Heart right ventricle (tissue), 16 donors: ENCODE data around the gene UBA3. TPM values are rescaled to one million over a fixed set of nuclear protein-coding genes. Genes with fewer than 3 reads are reported as not detected.

Experiments
- ATAC-seq, 8 donors: fragments of 200-7000 bp; cut with Tn5 transposase; one replicate each; pipeline ENCODE4 v1.9.1; 2020; ENCODE audit warnings: mild to moderate bottlenecking in 8 of 8, moderate library complexity in 8 of 8, moderate number of reproducible peaks in 1 of 8
- DNase-seq, 2 donors: peaks; one replicate each; pipeline ENCODE4 v3.0.0-alpha.2; 2020
- H3K27ac ChIP-seq, 10 donors: fragments of 200-600 bp; sonication (generic) in 2 of 10; one replicate each; pipeline versions ENCODE4 v1.5.0 to v1.8.0; 2020 to 2022; ENCODE audit warnings: mild to moderate bottlenecking in 3 of 10
- H3K27me3 ChIP-seq, 7 donors: fragments of 200-600 bp; one replicate each; pipeline ENCODE4 v1.8.0; 2021 to 2022; ENCODE audit warnings: mild to moderate bottlenecking in 2 of 7
- H3K36me3 ChIP-seq, 9 donors: fragments of 200-600 bp; sonication (generic) in 1 of 9; one replicate each; pipeline versions ENCODE4 v1.5.0 to v1.8.0; 2020 to 2022; ENCODE audit warnings: mild to moderate bottlenecking in 2 of 9
- H3K4me1 ChIP-seq, 9 donors: fragments of 200-600 bp; sonication (generic) in 1 of 9; one replicate each; pipeline versions ENCODE4 v1.5.0 to v1.8.0; 2020 to 2022; ENCODE audit warnings: mild to moderate bottlenecking in 4 of 9
- H3K4me3 ChIP-seq, 10 donors: fragments of 200-600 bp; sonication (generic) in 2 of 10; one replicate each; pipeline versions ENCODE4 v1.5.0 to v1.8.0; 2020 to 2022; ENCODE audit warnings: mild to moderate bottlenecking in 7 of 10, moderate library complexity in 2 of 10
- H3K9me3 ChIP-seq, 11 donors: fragments of 200-600 bp in 10 of 11; sonication (generic) in 2 of 11; one replicate each; pipeline versions ENCODE4 v1.5.0 to v1.8.0; 2013 to 2022; ENCODE audit warnings: mild to moderate bottlenecking in 2 of 11, control low read depth in 1 of 11, moderate library complexity in 1 of 11
- CTCF ChIP-seq, 9 donors: fragments of 200-600 bp; sonication (generic) in 2 of 9; IDR thresholded peaks; one replicate each; pipeline versions ENCODE4 v1.5.0 to v1.8.0; 2021 to 2022; ENCODE audit warnings: antibody characterized with exemption in 9 of 9, mild to moderate bottlenecking in 5 of 9, moderate library complexity in 1 of 9
- WGBS, 2 donors: extraction: QIAGEN DNeasy Blood & Tissue Kit; methylation state at CpG; one replicate each; pipeline ENCODE4 v1.1.7; 2013; ENCODE audit warnings: inconsistent platforms in 1 of 2; 5-methylcytosine and 5-hydroxymethylcytosine counted together
- intact Hi-C, 10 donors: fragments of 100-400 bp; cut with DNase I; formaldehyde crosslinking; loops; one replicate each; pipeline versions ENCODE4 v1.11.1 to v1.14.2; 2022
- polyA plus RNA-seq, 2 donors: library from polyadenylated mRNA; stranded (reverse); fragments of 200-250 nt; gene quantifications; one replicate each; pipeline ENCODE4 v1.2.3, GENCODE V29; 2013
- total RNA-seq, 10 donors: library from RNA; stranded (reverse); fragmentation: NEBNext Ultra II Directional in 3 of 10; extraction: Animal tissue kit (Norgen Biotek cat#: 25700) in 3 of 10; gene quantifications; one replicate each; pipeline versions ENCODE4 v1.2.1 to v1.2.4, GENCODE V29; 2021 to 2023
- donor health status: Arrhythmogenic right ventricular cardiomyopathy.
- donor health status: ischemic (EF 13 %, LVEDD 7.1; RV severe dilation, severe dysfunction).
- donor health status: healthy with polysubstance abuse.
- donor health status: DM: no; HTN: yes; CAD: no.
- donor health status: DM: no; HTN: no; CAD: no.
- donor health status: ischemic (EF 25% LVEDD 6.9; RV normal size, moderate dysfunction).
- donor health status: ischemic (EF 25% LVEDD 5.7; RV mildly dilated, moderate dysfunction).
- donor health status: healthy.
- donor health status: DM: yes; HTN: yes; CAD: no.
- donor health status: Ischemic cardiomyopathy.
- donor health status: ischemic (EF 35%, LVEDD 5.7; RV mildly dilated, moderate dysfunction).
- donor health status: nonischemic (EF 11% LVEDD 7.7; RV severe dilation, severe dysfunction).
- donor health status: DM: yes; HTN: yes; CAD: no.
- donor health status: PGD.
- donor health status: ischemic (EF 29% LVEDD 5.4; RV normal size, mild dysfunction).
- donor health status: nonischemic (EF 23%, LVEDD 6.1; RV moderate dilation, normal function).

Gene UBA3
- total and polyA plus RNA-seq, 12 donors: 36.7 to 119 (median 86.5) TPM

- WGBS, 2 donors: 98% methylated on average over 4 of the region's 4 CpGs
- Histone ChIP-seq H3K36me3 (peaks cover 0 to 40% (median 4%) of the 10 kb centered on the region in 9 donors), H3K27ac (no peak overlapping the region), H3K4me1 (peaks cover 0 to 30% (median 20%) of the 10 kb centered on the region in 9 donors), H3K27me3 (no peaks in the 10 kb centered on the region), H3K4me3 (no peak overlapping the region), H3K9me3 (no peaks in the 10 kb centered on the region)
- ATAC-seq (no peak), DNase-seq (no peak)
- intact Hi-C loops: no loop called here
- TF ChIP-seq CTCF (IDR thresholded peaks at IDR 0.05): no peak
These were observed 64.1 kb downstream of the UBA3 start for GRCh38 chr3:69016102-69016501.

DNA sequence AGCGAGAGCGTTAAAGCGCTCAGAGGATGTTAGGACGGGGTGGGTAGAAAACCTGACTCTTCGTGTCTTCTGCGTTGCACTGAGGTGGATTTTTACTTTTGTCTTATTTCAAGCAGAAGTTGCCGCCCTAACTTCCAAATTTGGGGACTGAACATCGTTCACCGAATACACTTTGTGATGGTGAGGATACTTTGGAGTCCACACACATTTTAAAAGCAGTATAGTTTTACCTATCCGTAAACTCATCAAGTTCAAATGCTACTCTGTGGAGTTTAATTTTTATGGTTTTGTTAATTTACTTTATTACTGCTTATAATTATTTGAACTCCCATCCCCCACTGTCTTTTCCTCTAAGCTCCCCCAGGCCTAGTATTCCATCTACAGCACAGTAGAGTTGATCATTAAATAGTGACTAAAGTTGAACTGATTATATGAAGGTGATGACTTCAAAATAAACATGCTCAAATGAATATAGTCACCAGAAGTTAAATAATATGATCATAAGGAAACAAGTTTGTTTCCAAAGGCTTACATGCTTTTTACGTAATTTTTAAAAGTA lies 66.1 kb downstream of the UBA3 start:
- H3K9me3 ChIP-seq: no peaks in the 10 kb centered on the region
- DNase-seq (no peak), ATAC-seq (no peak)
- peak overlapping the region; percentile 65 to 96 (median 83) for H3K4me3 ChIP-seq
- H3K36me3 ChIP-seq: peaks cover 0 to 45% (median 4%) of the 10 kb centered on the region in 9 donors
- no peaks in the 10 kb centered on the region for H3K27me3 ChIP-seq
- intact Hi-C loops: loop anchor here in 2 of 10 donors (5.0 kb wide), 1 partner anchor 38 kb away; the partner anchor contains the start of gene TMF1 (in 2 of the 2)
- H3K4me1 ChIP-seq: peaks cover 0 to 50% (median 38%) of the 10 kb centered on the region in 9 donors
- TF ChIP-seq CTCF (IDR thresholded peaks at IDR 0.05): no peak
- H3K27ac ChIP-seq: peak overlapping the region; percentile 92 to 100 (median 99)
- 16 to 18% methylated on average over 11 of the region's 11 CpGs for WGBS, 2 donors

DNA sequence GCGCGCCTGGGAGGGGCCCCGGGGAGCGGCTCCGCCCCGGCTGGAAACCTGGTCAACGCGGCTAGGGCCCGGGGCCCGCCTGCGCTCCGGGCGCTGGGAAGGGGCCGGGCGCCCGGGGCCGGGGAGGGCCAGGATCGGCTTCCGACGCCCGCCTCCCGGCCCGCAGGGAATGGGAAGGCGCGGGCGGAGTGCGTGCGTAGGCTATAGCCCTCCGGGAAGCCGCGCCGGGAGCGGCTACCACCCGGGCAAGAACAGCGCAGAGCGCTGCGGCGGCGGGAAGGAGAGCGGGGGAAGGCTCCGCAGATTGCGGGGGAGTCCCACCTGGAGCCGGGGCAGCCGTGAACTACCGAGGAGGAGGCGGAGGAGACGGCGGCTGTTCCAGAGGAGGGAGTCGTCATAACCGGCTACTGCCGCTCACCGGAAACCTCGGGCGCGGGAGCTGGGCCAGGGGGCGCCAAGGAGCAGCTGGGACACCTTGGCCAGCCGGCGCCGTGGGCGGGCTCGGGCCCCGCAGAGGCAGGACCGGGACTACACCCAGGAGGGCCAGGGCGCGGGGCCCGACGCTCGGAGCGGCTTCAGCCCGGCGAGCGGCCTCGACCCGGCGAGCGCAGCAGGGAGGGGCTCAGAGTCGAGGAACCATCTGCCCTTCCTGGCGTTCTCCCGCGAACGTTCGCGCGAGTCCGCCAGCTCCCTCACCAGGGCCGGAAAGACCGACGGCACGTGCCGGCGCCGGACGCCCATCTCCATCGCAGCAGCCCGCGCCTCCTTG lies 66.7 kb downstream of the UBA3 start, which contains the start of gene EOGT:
Gene EOGT, minus strand, starts transcription at position 432 of the 769 bp plus-strand sequence. CDS start 3,838 bp downstream, outside the sequence.
- peak in 8 of 9 donors; percentile 47 to 86 (median 72) for TF ChIP-seq CTCF (IDR thresholded peaks at IDR 0.05)

DNA sequence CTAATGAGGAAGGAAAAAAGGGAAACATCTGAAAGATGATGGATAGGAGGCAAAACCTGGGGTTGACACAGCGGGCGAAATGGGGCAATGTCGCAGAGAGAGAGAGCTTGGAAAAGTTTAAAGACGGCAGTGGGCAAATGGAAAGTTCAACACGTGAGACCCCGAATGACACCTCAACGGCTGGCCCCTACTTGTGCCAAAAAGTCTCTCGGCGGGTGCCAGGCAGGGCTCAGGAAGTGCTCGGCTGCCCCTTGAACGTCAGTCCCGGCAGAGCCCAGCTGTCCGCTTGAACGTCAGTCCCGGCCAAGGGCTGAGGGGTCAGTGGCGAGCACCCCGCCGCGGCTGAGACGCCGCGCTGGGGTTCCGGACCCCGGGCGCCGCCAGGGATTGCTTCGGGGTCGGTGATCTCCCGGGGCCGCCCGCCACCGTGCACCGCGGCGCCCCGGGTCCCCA lies 67.3 kb downstream of the UBA3 start:
- peak in 1 of 9 donors; percentile 8 for TF ChIP-seq CTCF (IDR thresholded peaks at IDR 0.05)
- H3K27me3 ChIP-seq: no peaks in the 10 kb centered on the region
- intact Hi-C loops: loop anchor here in 2 of 10 donors (5.0 kb wide), 1 partner anchor 39 kb away; the partner anchor contains the start of gene TMF1 (in 2 of the 2)
- DNase-seq (peak; percentile 62 to 63), ATAC-seq (peak in 7 of 8 donors; percentile 43 to 67 (median 56))
- WGBS, 2 donors: 3 to 6% methylated on average over 23 to 36 of the region's 36 CpGs
- H3K4me1 ChIP-seq: peaks cover 0 to 56% (median 44%) of the 10 kb centered on the region in 9 donors
- H3K4me3 ChIP-seq: peak overlapping the region; percentile 65 to 96 (median 83)
- H3K27ac ChIP-seq: peak overlapping the region; percentile 92 to 100 (median 99)
- no peaks in the 10 kb centered on the region for H3K9me3 ChIP-seq
- peaks cover 0 to 45% (median 10%) of the 10 kb centered on the region in 9 donors for H3K36me3 ChIP-seq

More for the DNA sequence above, 66.7 kb downstream of the UBA3 start, which contains the start of gene EOGT:
- peaks cover 0 to 56% (median 44%) of the 10 kb centered on the region in 9 donors for H3K4me1 ChIP-seq
- intact Hi-C loops: loop anchor here in 2 of 10 donors (5.0 kb wide), 1 partner anchor 39 kb away; the partner anchor contains the start of gene TMF1 (in 2 of the 2)
- H3K9me3 ChIP-seq: no peaks in the 10 kb centered on the region
- 0 to 1% methylated on average over 78 to 96 of the region's 96 CpGs for WGBS, 2 donors
- peak within 1 kb of the TSS; percentile 92 to 100 (median 99) for H3K27ac ChIP-seq
- H3K4me3 ChIP-seq: peak within 1 kb of the TSS; percentile 65 to 96 (median 83)
- ATAC-seq (peak; percentile 78 to 96 (median 88)), DNase-seq (peak; percentile 91 to 93)
- H3K36me3 ChIP-seq: peaks cover 0 to 45% (median 4%) of the 10 kb centered on the region in 9 donors
- H3K27me3 ChIP-seq: no peaks in the 10 kb centered on the region
